Hepatocyte (in vitro differentiated cells): ENCODE results near the gene SHISA7.

Experiments used
- CTCF ChIP-seq: fragments of 200-600 bp; sonication (generic); IDR thresholded peaks from 2 replicates; pipeline ENCODE4 v1.5.1; 2016; ENCODE audit warnings: antibody characterized with exemption, mild to moderate bottlenecking; ENCODE audit not compliant: poor library complexity
- EZH2 ChIP-seq: fragments of 200-600 bp; sonication (generic); IDR thresholded peaks from 2 replicates; pipeline ENCODE4 v1.6.1; 2016; ENCODE audit warnings: antibody characterized with exemption, mild to moderate bottlenecking, borderline replicate concordance

GRCh38 chr19:55492362-55492944 is 49.4 kb upstream of the SHISA7 start:
- TF ChIP-seq CTCF (no peak), EZH2 (no peak)
